A673 (cell line): ENCODE data around the gene SLC25A13. TPM values are rescaled to one million over a fixed set of nuclear protein-coding genes. Genes with fewer than 3 reads are reported as not detected.
"Not testable (repeated sequence)": the region's sequence is repeated elsewhere in the genome, so short reads cannot be mapped to it uniquely, and the experiment has no call there.

Experiments
- BruUV-seq: library from RNA; stranded (reverse); fragments of 400-500 nt; replicated peaks from 2 replicates; lab custom pipeline; 2021; lab: Mats Ljungman, UMichigan
- CTCF ChIA-PET: fragments of 300-600 bp; sonication (Branson Sonifier 250); formaldehyde crosslinking; loops from one replicate; lab custom pipeline; 2022; ENCODE audit warnings: antibody characterized with exemption; lab: Charles Lee
- POLR2A ChIA-PET: fragments of 300-600 bp; sonication (Branson Sonifier 250); formaldehyde crosslinking; loops from one replicate; lab custom pipeline; 2022; ENCODE audit warnings: antibody characterized with exemption; ENCODE audit not compliant: low non-redundant PET; lab: Charles Lee
- DNase-seq: peaks from one replicate; pipeline ENCODE4 v3.0.0-alpha.2; 2015; ENCODE audit warnings: low spot score
- H3K27ac ChIP-seq: fragments of 200-600 bp; sonication (generic); 2 replicates; pipeline ENCODE4 v1.5.1; 2016; ENCODE audit warnings: mixed run types, low read depth, mild to moderate bottlenecking, mixed read lengths, antibody characterized with exemption, low read length; ENCODE audit not compliant: poor library complexity, severe bottlenecking
- H3K27me3 ChIP-seq: fragments of 200-600 bp; sonication (generic); replicated peaks from 2 replicates; pipeline ENCODE4 v1.6.1; 2017; ENCODE audit warnings: mixed run types, low read depth, mild to moderate bottlenecking, mixed read lengths, antibody characterized with exemption, low read length; ENCODE audit not compliant: insufficient read depth, poor library complexity
- H3K36me3 ChIP-seq: fragments of 200-600 bp; sonication (generic); 2 replicates; pipeline ENCODE4 v1.6.1; 2016; ENCODE audit warnings: mixed run types, mild to moderate bottlenecking, mixed read lengths, antibody characterized with exemption, low read length; ENCODE audit not compliant: insufficient read depth, poor library complexity, severe bottlenecking
- H3K4me1 ChIP-seq: fragments of 200-600 bp; sonication (generic); 2 replicates; pipeline ENCODE4 v1.6.1; 2017; ENCODE audit warnings: mixed run types, mild to moderate bottlenecking, mixed read lengths, antibody characterized with exemption, low read length; ENCODE audit not compliant: insufficient read depth, poor library complexity, severe bottlenecking
- H3K4me3 ChIP-seq: fragments of 200-600 bp; sonication (generic); 2 replicates; pipeline ENCODE4 v1.5.1; 2016; ENCODE audit warnings: low read depth, mixed run types, mild to moderate bottlenecking, mixed read lengths, low read length; ENCODE audit not compliant: poor library complexity, severe bottlenecking
- H3K9me3 ChIP-seq: fragments of 200-600 bp; sonication (generic); 2 replicates; pipeline ENCODE4 v1.6.1; 2016; ENCODE audit warnings: mixed run types, low read depth, mild to moderate bottlenecking, mixed read lengths, antibody characterized with exemption, low read length; ENCODE audit not compliant: poor library complexity, severe bottlenecking
- EZH2 ChIP-seq: fragments of 200-600 bp; sonication (generic); IDR thresholded peaks from 2 replicates; pipeline ENCODE4 v1.6.1; 2017; ENCODE audit warnings: borderline replicate concordance, low read depth, mild to moderate bottlenecking, mixed read lengths, antibody characterized with exemption, low read length; ENCODE audit not compliant: poor library complexity, severe bottlenecking
- intact Hi-C: fragments of 100-400 bp; cut with micrococcal nuclease; formaldehyde crosslinking; loops from one replicate; pipeline ENCODE4 v1.10.0; 2022; ENCODE audit not compliant: unreplicated experiment
- total RNA-seq: library from RNA; stranded (reverse); gene quantifications from 2 replicates; pipeline ENCODE4 v1.2.3, GENCODE V29; 2021
- TF ChIP-seq, protein P1 (sequence below): fragments of 300-800, 200-600 bp; sonication (generic); conservative IDR thresholded peaks from 2 replicates; pipeline ENCODE4 v1.5.1; 2017; ENCODE audit warnings: low read depth, mild to moderate bottlenecking, antibody characterized with exemption, low read length, moderate library complexity, mixed read lengths

SLC25A13 gene
- total RNA-seq, 1 experiment from 2014 or later = 22.7 TPM

DNA sequence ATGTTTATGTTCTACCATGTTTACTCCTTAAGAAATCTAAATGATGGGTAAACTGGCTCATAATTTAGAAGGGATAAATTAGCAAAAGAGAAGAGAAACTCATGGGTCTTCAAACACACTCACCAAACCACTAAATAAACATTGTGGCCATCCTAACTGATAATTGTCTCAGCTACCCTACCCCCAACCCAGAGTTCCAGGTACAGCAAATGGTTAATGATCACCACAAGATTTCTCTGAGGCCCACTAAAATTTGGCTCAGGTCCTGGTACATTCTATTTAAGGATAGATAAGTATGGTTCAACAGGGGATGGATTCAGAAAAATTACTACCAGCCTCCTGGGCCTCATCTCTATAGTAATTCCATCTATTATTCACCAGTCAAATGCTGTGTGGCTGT, 21.4 kb downstream of the SLC25A13 start:
- Histone ChIP-seq H3K27ac (no peak overlapping the region), H3K4me1 (peaks cover 9% of the 10 kb centered on the region), H3K36me3 (no peaks in the 10 kb centered on the region), H3K4me3 (no peak overlapping the region), H3K27me3 (no peaks in the 10 kb centered on the region), H3K9me3 (no peaks in the 10 kb centered on the region)
- DNase-seq = no peak
- no peak for TF ChIP-seq EZH2
- TF ChIP-seq, protein P1, sequence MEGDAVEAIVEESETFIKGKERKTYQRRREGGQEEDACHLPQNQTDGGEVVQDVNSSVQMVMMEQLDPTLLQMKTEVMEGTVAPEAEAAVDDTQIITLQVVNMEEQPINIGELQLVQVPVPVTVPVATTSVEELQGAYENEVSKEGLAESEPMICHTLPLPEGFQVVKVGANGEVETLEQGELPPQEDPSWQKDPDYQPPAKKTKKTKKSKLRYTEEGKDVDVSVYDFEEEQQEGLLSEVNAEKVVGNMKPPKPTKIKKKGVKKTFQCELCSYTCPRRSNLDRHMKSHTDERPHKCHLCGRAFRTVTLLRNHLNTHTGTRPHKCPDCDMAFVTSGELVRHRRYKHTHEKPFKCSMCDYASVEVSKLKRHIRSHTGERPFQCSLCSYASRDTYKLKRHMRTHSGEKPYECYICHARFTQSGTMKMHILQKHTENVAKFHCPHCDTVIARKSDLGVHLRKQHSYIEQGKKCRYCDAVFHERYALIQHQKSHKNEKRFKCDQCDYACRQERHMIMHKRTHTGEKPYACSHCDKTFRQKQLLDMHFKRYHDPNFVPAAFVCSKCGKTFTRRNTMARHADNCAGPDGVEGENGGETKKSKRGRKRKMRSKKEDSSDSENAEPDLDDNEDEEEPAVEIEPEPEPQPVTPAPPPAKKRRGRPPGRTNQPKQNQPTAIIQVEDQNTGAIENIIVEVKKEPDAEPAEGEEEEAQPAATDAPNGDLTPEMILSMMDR = no peak
- ChIA-PET CTCF (no interaction called here), POLR2A (no interaction called here)
- intact Hi-C loops = no loop called here
- BruUV-seq = no TSS peak

DNA sequence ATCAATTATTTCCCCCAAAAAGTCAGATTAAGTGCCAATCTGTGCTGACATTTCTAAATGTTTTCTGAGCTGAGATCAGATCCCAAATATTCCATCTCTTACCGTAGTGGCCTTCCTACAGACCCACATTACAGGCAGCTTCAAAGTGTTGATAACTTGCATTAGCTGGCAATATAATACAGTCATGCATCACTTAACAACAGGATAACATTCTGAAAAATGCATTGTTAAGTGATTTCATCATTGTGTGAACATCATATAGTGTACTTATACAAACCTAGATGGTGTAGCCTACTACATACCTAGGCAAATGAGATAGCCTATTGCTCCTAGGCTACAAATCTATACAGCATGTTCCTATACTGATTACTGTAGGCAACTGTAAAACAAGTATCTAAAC, 22.4 kb downstream of the SLC25A13 start:
- no peaks in the 10 kb centered on the region for H3K9me3 ChIP-seq
- H3K4me1 ChIP-seq = peaks cover 8% of the 10 kb centered on the region
- POLR2A ChIA-PET = no interaction called here
- CTCF ChIA-PET = no interaction called here
- no TSS peak for BruUV-seq
- intact Hi-C loops = no loop called here
- no peaks in the 10 kb centered on the region for H3K36me3 ChIP-seq
- no peak for TF ChIP-seq EZH2
- TF ChIP-seq, protein P1 = no peak
- no peak overlapping the region for H3K4me3 ChIP-seq
- H3K27ac ChIP-seq = no peak overlapping the region
- no peak for DNase-seq
- H3K27me3 ChIP-seq = no peaks in the 10 kb centered on the region

DNA sequence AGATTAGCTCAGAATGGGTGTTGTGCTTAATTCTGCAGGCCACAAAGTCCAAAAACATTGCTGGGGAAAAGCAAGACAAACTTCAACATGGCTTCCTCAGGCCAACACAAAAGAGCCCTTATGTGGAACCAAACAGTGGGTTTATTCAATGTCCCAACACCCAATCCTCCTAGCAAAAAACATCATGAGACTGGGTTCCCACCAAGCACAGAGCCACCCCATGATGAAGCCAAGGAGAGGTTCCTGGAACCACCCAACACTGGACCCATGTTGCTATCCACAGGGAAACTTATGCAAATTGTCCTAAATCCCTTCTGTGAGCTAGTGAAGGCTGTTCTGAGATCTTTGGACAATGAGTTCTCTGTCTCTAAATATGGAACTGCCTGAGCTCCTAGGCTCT, 24.0 kb downstream of the SLC25A13 start:
- intact Hi-C loops = no loop called here
- ChIA-PET CTCF (no interaction called here), POLR2A (no interaction called here)
- Histone ChIP-seq H3K9me3 (no peaks in the 10 kb centered on the region), H3K27ac (no peak overlapping the region), H3K4me3 (no peak overlapping the region), H3K27me3 (no peaks in the 10 kb centered on the region), H3K4me1 (peaks cover 3% of the 10 kb centered on the region), H3K36me3 (no peaks in the 10 kb centered on the region)
- DNase-seq = no peak
- TF ChIP-seq, protein P1 = no peak
- no peak for TF ChIP-seq EZH2
- no TSS peak for BruUV-seq

DNA sequence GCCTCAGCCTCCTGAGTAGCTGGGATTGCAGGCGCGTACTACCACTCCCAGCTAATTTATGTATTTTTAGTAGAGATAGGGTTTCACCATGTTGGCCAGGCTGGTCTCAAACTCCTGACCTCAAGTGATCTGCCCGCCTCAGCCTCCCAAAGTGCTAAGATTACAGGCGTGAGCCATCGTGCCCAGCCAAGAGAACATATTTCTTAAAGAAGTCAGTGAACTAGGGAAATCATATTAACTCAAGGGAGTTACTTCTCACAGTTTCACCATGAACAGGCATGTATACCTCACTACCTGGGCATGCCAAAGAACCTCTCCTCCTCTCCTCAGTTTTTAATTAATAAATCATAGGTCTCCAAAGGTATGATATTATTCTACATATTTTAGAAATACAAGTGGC, 24.5 kb downstream of the SLC25A13 start:
- intact Hi-C loops, BruUV-seq, POLR2A ChIA-PET: not testable (repeated sequence)

DNA sequence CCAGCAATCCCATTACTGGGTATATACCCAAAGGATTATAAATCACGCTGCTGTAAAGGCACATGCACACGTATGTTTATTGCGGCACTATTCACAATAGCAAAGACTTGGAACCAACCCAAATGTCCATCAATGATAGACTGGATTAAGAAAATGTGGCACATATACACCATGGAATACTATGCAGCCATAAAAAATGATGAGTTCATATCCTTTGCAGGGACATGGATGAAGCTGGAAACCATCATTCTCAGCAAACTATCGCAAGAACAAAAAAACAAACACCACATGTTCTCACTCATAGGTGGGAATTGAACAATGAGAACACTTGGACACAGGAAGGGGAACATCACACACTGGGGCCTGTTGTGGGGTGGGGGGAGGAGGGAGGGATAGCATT, 28.0 kb downstream of the SLC25A13 start:
- POLR2A ChIA-PET, CTCF ChIA-PET, H3K27ac ChIP-seq, H3K4me1 ChIP-seq, H3K9me3 ChIP-seq, H3K4me3 ChIP-seq, H3K36me3 ChIP-seq, DNase-seq, BruUV-seq, H3K27me3 ChIP-seq: not testable (repeated sequence)
- intact Hi-C loops = loop anchor here (2.0 kb wide), 1 partner anchor 45 kb away; no protein-coding TSS in a partner anchor

More for the DNA sequence above, 24.5 kb downstream of the SLC25A13 start:
- DNase-seq, H3K36me3 ChIP-seq, H3K4me1 ChIP-seq, H3K9me3 ChIP-seq, CTCF ChIA-PET, H3K4me3 ChIP-seq, H3K27ac ChIP-seq, H3K27me3 ChIP-seq: not testable (repeated sequence)
